CD4-positive, alpha-beta memory T cell (primary cell): Measurements from ENCODE around the gene EFNB3. TPM values are rescaled to one million over a fixed set of nuclear protein-coding genes. Genes with fewer than 3 reads are reported as not detected.

ENCODE experiments used
- CTCF ChIA-PET: fragments of 350-600 bp; sonication (Branson Sonifier 250); formaldehyde crosslinking; loops from one replicate; lab custom pipeline; 2021; ENCODE audit warnings: inconsistent platforms; ENCODE audit not compliant: partially characterized antibody; lab: Charles Lee
- POLR2A ChIA-PET: fragments of 350-600 bp; sonication (Branson Sonifier 250); formaldehyde crosslinking; loops from one replicate; lab custom pipeline; 2021; ENCODE audit not compliant: partially characterized antibody; lab: Charles Lee
- DNase-seq, 5 donors: peaks; one replicate each; pipeline versions ENCODE4 v3.0.0 to v3.0.0-alpha.2; 2020 to 2022; ENCODE audit warnings: mixed read lengths in 1 of 5
- H3K27ac ChIP-seq: one replicate; pipeline ENCODE4 v1.7.0; 2013; ENCODE audit warnings: low read depth, low read length
- H3K27me3 ChIP-seq: 2 replicates; pipeline ENCODE4 v1.7.0; 2013; ENCODE audit warnings: mild to moderate bottlenecking, low read length, moderate library complexity; ENCODE audit not compliant: insufficient read depth
- H3K36me3 ChIP-seq: 2 replicates; pipeline ENCODE4 v1.7.0; 2013; ENCODE audit warnings: mild to moderate bottlenecking, low read length, moderate library complexity; ENCODE audit not compliant: insufficient read depth
- H3K4me1 ChIP-seq: 2 replicates; pipeline ENCODE4 v1.7.0; 2013; ENCODE audit warnings: mild to moderate bottlenecking, low read length, moderate library complexity; ENCODE audit not compliant: insufficient read depth
- H3K4me3 ChIP-seq, 2 donors: one replicate each; pipeline ENCODE4 v1.7.0; 2013; ENCODE audit warnings: low read length in 2 of 2, mild to moderate bottlenecking in 1 of 2
- H3K9me3 ChIP-seq, 2 donors: one replicate each; pipeline ENCODE4 v1.7.0; 2013; ENCODE audit warnings: low read length in 2 of 2, control low read depth in 1 of 2; ENCODE audit not compliant: control insufficient read depth in 1 of 2
- H3K27ac Mint-ChIP-seq, 7 donors: one replicate each; pipeline ENCODE4 v1.8.0; 2020 to 2021; ENCODE audit warnings: mixed read lengths in 7 of 7, mild to moderate bottlenecking in 6 of 7, inconsistent platforms in 3 of 7, moderate library complexity in 3 of 7
- H3K27me3 Mint-ChIP-seq, 2 donors: one replicate each; pipeline ENCODE4 v1.8.0; 2020 to 2021; ENCODE audit warnings: mixed read lengths in 2 of 2
- H3K36me3 Mint-ChIP-seq, 2 donors: one replicate each; pipeline ENCODE4 v1.8.0; 2020 to 2021; ENCODE audit warnings: mixed read lengths in 2 of 2, inconsistent platforms in 1 of 2, mild to moderate bottlenecking in 1 of 2
- H3K4me1 Mint-ChIP-seq, 4 donors: one replicate each; pipeline ENCODE4 v1.8.0; 2020 to 2021; ENCODE audit warnings: mixed read lengths in 4 of 4, mild to moderate bottlenecking in 1 of 4
- H3K4me3 Mint-ChIP-seq, 8 donors: one replicate each; pipeline ENCODE4 v1.8.0; 2020 to 2021; ENCODE audit warnings: mixed read lengths in 8 of 8, mild to moderate bottlenecking in 7 of 8, moderate library complexity in 6 of 8, inconsistent platforms in 3 of 8
- H3K9me3 Mint-ChIP-seq, 8 donors: one replicate each; pipeline ENCODE4 v1.8.0; 2020 to 2021; ENCODE audit warnings: mixed read lengths in 8 of 8, mild to moderate bottlenecking in 5 of 8, inconsistent platforms in 3 of 8, moderate library complexity in 1 of 8
- intact Hi-C: fragments of 100-400 bp; cut with micrococcal nuclease; formaldehyde crosslinking; loops from one replicate; pipeline ENCODE4 v1.15.1; 2023
- polyA plus RNA-seq, 2 donors: library from polyadenylated mRNA; unstranded; fragments of 300-500 nt; fragmentation: Illumina TruSeq; gene quantifications; one replicate each; pipeline ENCODE4 v1.2.3, GENCODE V29; 2021
- total RNA-seq, 2 experiments: library from RNA; stranded (reverse); gene quantifications; one replicate each; pipeline ENCODE4 v1.2.3, GENCODE V29; 2021

The EFNB3 gene
- total and polyA plus RNA-seq, 4 experiments from 2014 or later: 0.09 to 0.11 TPM; not detected in 2

GRCh38 chr17:7719661-7720060 lies 14.7 kb downstream of the EFNB3 start:
- Histone ChIP-seq H3K4me3 (no peak overlapping the region), H3K9me3 (no peaks in the 10 kb centered on the region), H3K27ac (no peak overlapping the region), H3K27me3 (peaks cover 28% of the 10 kb centered on the region), H3K4me1 (peaks cover 21% of the 10 kb centered on the region), H3K36me3 (no peaks in the 10 kb centered on the region)
- Mint-ChIP-seq H3K36me3 (peaks cover 0 to 3% of the 10 kb centered on the region in 2 donors), H3K4me1 (peaks cover 6 to 22% (median 15%) of the 10 kb centered on the region in 4 donors), H3K9me3 (no peaks in the 10 kb centered on the region), H3K27ac (no peak overlapping the region), H3K27me3 (peaks cover 49 to 67% of the 10 kb centered on the region in 2 donors), H3K4me3 (no peak overlapping the region)
- DNase-seq: no peak
- intact Hi-C loops: no loop called here
- CTCF ChIA-PET: no interaction called here
- POLR2A ChIA-PET: no interaction called here

GRCh38 chr17:7720125-7720524 lies 15.1 kb downstream of the EFNB3 start:
- H3K36me3 ChIP-seq: no peaks in the 10 kb centered on the region
- H3K27ac ChIP-seq: no peak overlapping the region
- Mint-ChIP-seq H3K4me3 (no peak overlapping the region), H3K27ac (no peak overlapping the region), H3K9me3 (no peaks in the 10 kb centered on the region), H3K27me3 (peaks cover 49 to 66% of the 10 kb centered on the region in 2 donors), H3K4me1 (peaks cover 6 to 22% (median 15%) of the 10 kb centered on the region in 4 donors), H3K36me3 (peaks cover 0 to 3% of the 10 kb centered on the region in 2 donors)
- no peaks in the 10 kb centered on the region for H3K9me3 ChIP-seq
- ChIA-PET CTCF (interaction anchor here (0.6 kb wide), 1 partner anchor 632 kb away, joined by 4 read pairs; no protein-coding TSS in a partner anchor), POLR2A (no interaction called here)
- peaks cover 28% of the 10 kb centered on the region for H3K27me3 ChIP-seq
- intact Hi-C loops: no loop called here
- DNase-seq: no peak
- no peak overlapping the region for H3K4me3 ChIP-seq
- peaks cover 21% of the 10 kb centered on the region for H3K4me1 ChIP-seq

GRCh38 chr17:7721612-7722011 lies 16.6 kb downstream of the EFNB3 start:
- no peak for DNase-seq
- ChIA-PET CTCF (no interaction called here), POLR2A (no interaction called here)
- Histone ChIP-seq H3K4me1 (peaks cover 17% of the 10 kb centered on the region), H3K27me3 (peaks cover 14% of the 10 kb centered on the region), H3K9me3 (no peaks in the 10 kb centered on the region), H3K27ac (no peak overlapping the region), H3K36me3 (no peaks in the 10 kb centered on the region), H3K4me3 (no peak overlapping the region)
- Mint-ChIP-seq H3K9me3 (peaks cover 0 to 1% (median 0%) of the 10 kb centered on the region in 8 donors), H3K4me3 (no peak overlapping the region), H3K27me3 (peaks cover 39 to 58% of the 10 kb centered on the region in 2 donors), H3K36me3 (peaks cover 0 to 3% of the 10 kb centered on the region in 2 donors), H3K4me1 (peaks cover 6 to 20% (median 14%) of the 10 kb centered on the region in 4 donors), H3K27ac (peak overlapping the region in 2 of 7 donors; percentile 23 to 30)
- intact Hi-C loops: no loop called here

DNA sequence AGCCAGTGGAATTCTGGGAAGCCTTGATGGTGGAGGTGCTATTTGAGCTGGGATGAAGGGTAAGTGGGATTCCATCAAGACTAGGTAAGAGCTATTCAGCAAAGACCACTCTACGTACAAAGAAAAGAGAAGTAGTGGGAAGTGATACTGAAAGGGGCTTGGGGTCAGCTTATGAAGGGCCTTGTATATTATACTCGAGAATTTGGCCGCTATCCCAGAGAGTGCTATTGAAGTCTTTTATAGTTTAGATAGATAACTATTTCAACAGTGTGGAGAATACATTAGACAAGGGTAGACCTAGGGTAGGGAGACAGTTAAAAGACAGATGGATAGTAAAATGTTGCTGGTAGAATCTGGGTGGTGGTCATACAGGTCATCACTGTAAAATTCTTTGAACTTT lies 22.9 kb downstream of the EFNB3 start:
- ChIA-PET CTCF (interaction anchor here (0.7 to 0.8 kb wide), 2 partner anchors 17 to 42 kb away, joined by 3 to 6 read pairs; no protein-coding TSS in a partner anchor), POLR2A (no interaction called here)
- Histone ChIP-seq H3K4me1 (no peaks in the 10 kb centered on the region), H3K27me3 (no peaks in the 10 kb centered on the region), H3K36me3 (no peaks in the 10 kb centered on the region), H3K4me3 (no peak overlapping the region), H3K9me3 (no peaks in the 10 kb centered on the region), H3K27ac (no peak overlapping the region)
- no peaks in the 10 kb centered on the region for H3K4me1 Mint-ChIP-seq
- intact Hi-C loops: no loop called here
- no peak overlapping the region for H3K4me3 Mint-ChIP-seq
- no peak overlapping the region for H3K27ac Mint-ChIP-seq
- peaks cover 0 to 1% (median 0%) of the 10 kb centered on the region in 8 donors for H3K9me3 Mint-ChIP-seq
- H3K36me3 Mint-ChIP-seq: no peaks in the 10 kb centered on the region
- H3K27me3 Mint-ChIP-seq: peaks cover 13 to 28% of the 10 kb centered on the region in 2 donors
- no peak for DNase-seq

- Histone ChIP-seq H3K4me3 (no peak overlapping the region), H3K27ac (no peak overlapping the region), H3K36me3 (no peaks in the 10 kb centered on the region), H3K27me3 (no peaks in the 10 kb centered on the region), H3K4me1 (no peaks in the 10 kb centered on the region), H3K9me3 (no peaks in the 10 kb centered on the region)
- Mint-ChIP-seq H3K4me1 (no peaks in the 10 kb centered on the region), H3K4me3 (no peak overlapping the region), H3K27me3 (peaks cover 10 to 24% of the 10 kb centered on the region in 2 donors), H3K36me3 (no peaks in the 10 kb centered on the region), H3K27ac (no peak overlapping the region), H3K9me3 (peaks cover 0 to 1% (median 0%) of the 10 kb centered on the region in 8 donors)
- intact Hi-C loops: no loop called here
- POLR2A ChIA-PET: no interaction called here
- CTCF ChIA-PET: interaction anchor here (1.2 kb wide), 1 partner anchor 13 kb away, joined by 3 read pairs; no protein-coding TSS in a partner anchor
- DNase-seq: no peak
Measured at GRCh38 chr17:7729816-7730215, 24.8 kb downstream of the EFNB3 start.

GRCh38 chr17:7732981-7733539 lies 28.1 kb downstream of the EFNB3 start:
- POLR2A ChIA-PET: no interaction called here

GRCh38 chr17:7737601-7738000 lies 32.6 kb downstream of the EFNB3 start:
- Histone ChIP-seq H3K4me3 (no peak overlapping the region), H3K27me3 (no peaks in the 10 kb centered on the region), H3K9me3 (no peaks in the 10 kb centered on the region), H3K27ac (no peak overlapping the region), H3K4me1 (no peaks in the 10 kb centered on the region), H3K36me3 (no peaks in the 10 kb centered on the region)
- ChIA-PET CTCF (no interaction called here), POLR2A (no interaction called here)
- H3K4me3 Mint-ChIP-seq: no peak overlapping the region
- H3K27me3 Mint-ChIP-seq: peaks cover 16 to 19% of the 10 kb centered on the region in 2 donors
- no peaks in the 10 kb centered on the region for H3K36me3 Mint-ChIP-seq
- DNase-seq: no peak
- peaks cover 0 to 2% (median 0%) of the 10 kb centered on the region in 4 donors for H3K4me1 Mint-ChIP-seq
- no peaks in the 10 kb centered on the region for H3K9me3 Mint-ChIP-seq
- intact Hi-C loops: no loop called here
- no peak overlapping the region for H3K27ac Mint-ChIP-seq

More at GRCh38 chr17:7732981-7733539, 28.1 kb downstream of the EFNB3 start:
- Mint-ChIP-seq H3K36me3 (no peaks in the 10 kb centered on the region), H3K4me1 (no peaks in the 10 kb centered on the region), H3K27me3 (peaks cover 6 to 10% of the 10 kb centered on the region in 2 donors), H3K27ac (no peak overlapping the region), H3K9me3 (no peaks in the 10 kb centered on the region), H3K4me3 (no peak overlapping the region)
- no peaks in the 10 kb centered on the region for H3K36me3 ChIP-seq
- intact Hi-C loops: no loop called here
- no peaks in the 10 kb centered on the region for H3K4me1 ChIP-seq
- H3K27ac ChIP-seq: no peak overlapping the region
- DNase-seq: no peak
- CTCF ChIA-PET: no interaction called here
- no peaks in the 10 kb centered on the region for H3K27me3 ChIP-seq
- H3K9me3 ChIP-seq: no peaks in the 10 kb centered on the region
- no peak overlapping the region for H3K4me3 ChIP-seq
